GM23248 (cell line): ENCODE results near the gene AMPH.

Experiments used
- EZH2 ChIP-seq: fragments of 200-600 bp; sonication (generic); IDR thresholded peaks from 2 replicates; pipeline ENCODE4 v1.6.1; 2018; ENCODE audit warnings: antibody characterized with exemption, mild to moderate bottlenecking; ENCODE audit not compliant: insufficient read depth, poor library complexity, severe bottlenecking
- EZH2phosphoT487 ChIP-seq: fragments of 200-600 bp; sonication (generic); IDR thresholded peaks from 2 replicates; pipeline ENCODE4 v1.6.1; 2018; ENCODE audit warnings: antibody characterized with exemption, moderate library complexity, mild to moderate bottlenecking, low read depth; ENCODE audit not compliant: insufficient read depth

GRCh38 chr7:38561166-38561565 lies 70.0 kb downstream of the AMPH start:
- TF ChIP-seq EZH2 (no peak), EZH2phosphoT487 (no peak)
